ENCODE data around the gene TP53I11.

The TP53I11 gene

GRCh38 chr11:44955015-44955738, 4.5 kb upstream of the TP53I11 start:
- peak; percentile 91 for DNase-seq (ENCODE audit: low spot score)

- no peak for DNase-seq (ENCODE audit: low spot score)
These were observed 3.6 kb upstream of the TP53I11 start for GRCh38 chr11:44954051-44954906.

GRCh38 chr11:44952500-44953260, 2.0 kb upstream of the TP53I11 start:
- no peak for DNase-seq (ENCODE audit: low spot score)

GRCh38 chr11:44952082-44952481, 1.4 kb upstream of the TP53I11 start:
- DNase-seq (ENCODE audit: low spot score) = no peak

- DNase-seq (ENCODE audit: low spot score) = no peak
These were observed 555 bp downstream of the TP53I11 start for GRCh38 chr11:44950031-44950624.

GRCh38 chr11:44949160-44950030, 1.3 kb downstream of the TP53I11 start:
- peak; percentile 53 for DNase-seq (ENCODE audit: low spot score)

GRCh38 chr11:44948155-44948554, 2.5 kb downstream of the TP53I11 start:
- no peak for DNase-seq (ENCODE audit: low spot score)

- no peak for DNase-seq (ENCODE audit: low spot score)
These were observed 3.6 kb downstream of the TP53I11 start for GRCh38 chr11:44947114-44947513.

GRCh38 chr11:44946263-44946662, 4.4 kb downstream of the TP53I11 start:
- no peak for DNase-seq (ENCODE audit: low spot score)

GRCh38 chr11:44945666-44946065, 5.0 kb downstream of the TP53I11 start:
- no peak for DNase-seq (ENCODE audit: low spot score)

GRCh38 chr11:44944853-44945235, 5.8 kb downstream of the TP53I11 start:
- DNase-seq (ENCODE audit: low spot score) = no peak

- no peak for DNase-seq (ENCODE audit: low spot score)
These were observed 6.4 kb downstream of the TP53I11 start for GRCh38 chr11:44944181-44944852.

- no peak for DNase-seq (ENCODE audit: low spot score)
These were observed 7.0 kb downstream of the TP53I11 start for GRCh38 chr11:44943696-44944095.

- DNase-seq (ENCODE audit: low spot score) = no peak
These were observed 7.6 kb downstream of the TP53I11 start for GRCh38 chr11:44943118-44943517.

GRCh38 chr11:44942029-44942955, 8.4 kb downstream of the TP53I11 start:
- no peak for DNase-seq (ENCODE audit: low spot score)

GRCh38 chr11:44941259-44942021, 9.2 kb downstream of the TP53I11 start:
- no peak for DNase-seq (ENCODE audit: low spot score)

- DNase-seq (ENCODE audit: low spot score) = no peak
These were observed 9.8 kb downstream of the TP53I11 start for GRCh38 chr11:44940835-44941234.

- no peak for DNase-seq (ENCODE audit: low spot score)
These were observed 10.3 kb downstream of the TP53I11 start for GRCh38 chr11:44940404-44940803.
